Neuron (in vitro differentiated cells): Measurements from ENCODE around the gene BPIFB4.

ENCODE experiments used
- H2AFZ ChIP-seq: one replicate; pipeline ENCODE4 v1.6.1; 2013; ENCODE audit warnings: low read depth, mild to moderate bottlenecking, inconsistent platforms, low read length, moderate library complexity
- H3K27me3 ChIP-seq: one replicate; pipeline ENCODE4 v1.6.1; 2013; ENCODE audit warnings: low read length; ENCODE audit not compliant: insufficient read depth
- H3K36me3 ChIP-seq: one replicate; pipeline ENCODE4 v1.6.1; 2013; ENCODE audit warnings: low read length; ENCODE audit not compliant: insufficient read depth
- H3K4me1 ChIP-seq: one replicate; pipeline ENCODE4 v1.6.1; 2013; ENCODE audit warnings: low read length; ENCODE audit not compliant: insufficient read depth
- H3K4me3 ChIP-seq: 2 replicates; pipeline ENCODE4 v1.5.1; 2013; ENCODE audit warnings: mild to moderate bottlenecking, low read length, moderate library complexity
- H3K9me3 ChIP-seq: one replicate; pipeline ENCODE4 v1.6.1; 2013; ENCODE audit warnings: low read length

BPIFB4 gene

DNA sequence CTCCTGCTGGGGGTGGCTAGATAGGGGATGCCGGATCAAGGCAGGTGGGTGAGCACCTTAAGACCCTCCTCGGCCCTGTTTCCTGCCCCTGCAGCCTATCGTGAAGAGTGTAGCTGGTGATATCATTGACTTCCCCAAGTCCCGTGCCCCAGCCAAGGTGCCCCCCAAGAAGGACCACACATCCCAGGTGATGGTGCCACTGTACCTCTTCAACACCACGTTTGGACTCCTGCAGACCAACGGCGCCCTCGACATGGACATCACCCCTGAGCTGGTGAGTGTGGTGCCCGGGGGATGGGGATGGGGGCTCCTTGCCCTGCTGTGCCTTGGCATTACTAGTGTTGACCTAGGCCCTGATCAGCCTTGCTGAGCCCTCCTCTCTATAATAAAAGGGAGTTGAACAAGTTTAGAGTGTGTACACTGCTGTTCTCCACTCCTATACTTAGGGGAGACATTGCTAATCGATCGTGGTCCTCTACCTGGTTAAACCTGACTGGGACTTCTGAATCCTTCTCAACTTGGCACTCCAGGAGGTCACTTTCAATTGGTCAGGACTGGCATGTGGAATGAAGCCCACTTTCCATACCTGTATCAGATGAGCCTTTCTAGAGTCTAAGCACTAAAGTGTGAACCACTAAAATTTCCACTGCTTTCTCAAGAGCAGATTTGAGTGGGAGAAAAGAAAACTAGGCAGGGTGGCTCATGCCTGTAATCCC is 14.7 kb upstream of the BPIFB4 start:
- H3K9me3 ChIP-seq: no peaks in the 10 kb centered on the region
- peaks cover 11% of the 10 kb centered on the region for H3K4me1 ChIP-seq
- no peak overlapping the region for H2AFZ ChIP-seq
- H3K36me3 ChIP-seq: no peaks in the 10 kb centered on the region
- H3K27me3 ChIP-seq: no peaks in the 10 kb centered on the region
- H3K4me3 ChIP-seq: no peak overlapping the region

DNA sequence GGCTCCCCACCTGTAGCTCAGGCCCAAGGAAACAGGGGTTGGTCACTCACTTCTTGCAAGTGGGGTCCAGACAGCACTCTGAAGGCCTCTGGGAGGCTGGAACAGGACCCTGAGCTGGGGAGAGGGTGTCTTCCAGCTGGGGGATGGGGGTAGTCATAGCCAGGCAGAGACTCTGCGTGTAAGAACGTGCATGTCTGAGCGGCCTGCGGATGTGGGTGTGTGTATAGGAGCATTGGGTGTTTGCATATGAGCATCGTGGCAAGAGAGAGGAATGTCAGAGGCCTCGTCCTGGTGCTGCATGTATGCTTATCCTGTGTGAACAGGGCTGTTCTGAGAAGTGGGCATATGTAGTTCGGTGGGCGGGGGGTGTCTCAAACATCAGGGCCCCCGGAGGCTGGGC is 13.7 kb upstream of the BPIFB4 start:
- Histone ChIP-seq H3K9me3 (no peaks in the 10 kb centered on the region), H3K4me3 (no peak overlapping the region), H3K4me1 (peaks cover 11% of the 10 kb centered on the region), H3K36me3 (no peaks in the 10 kb centered on the region), H3K27me3 (no peaks in the 10 kb centered on the region), H2AFZ (no peak overlapping the region)

DNA sequence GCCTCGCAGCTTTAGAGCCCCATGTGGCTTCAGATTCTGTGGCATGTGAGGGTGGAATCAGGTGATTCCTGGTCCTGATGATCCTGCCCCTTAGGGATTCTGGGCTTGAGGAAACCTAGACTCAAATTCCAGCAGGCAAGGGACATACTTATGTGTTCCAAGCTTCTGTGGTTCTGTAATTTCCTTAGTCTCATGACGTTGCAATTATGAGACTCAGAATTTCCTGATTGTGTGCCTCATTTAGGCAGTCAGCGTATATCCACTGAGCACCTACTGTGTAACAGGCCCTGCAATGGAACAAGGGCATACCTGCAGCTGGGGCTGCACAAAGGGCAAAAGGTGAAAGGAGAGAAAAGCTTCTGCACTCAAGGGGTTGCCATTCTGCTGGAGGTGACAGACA is 11.6 kb upstream of the BPIFB4 start:
- no peak overlapping the region for H3K4me3 ChIP-seq
- H3K36me3 ChIP-seq: no peaks in the 10 kb centered on the region
- H3K27me3 ChIP-seq: no peaks in the 10 kb centered on the region
- no peaks in the 10 kb centered on the region for H3K9me3 ChIP-seq
- no peak overlapping the region for H2AFZ ChIP-seq
- peaks cover 3% of the 10 kb centered on the region for H3K4me1 ChIP-seq

DNA sequence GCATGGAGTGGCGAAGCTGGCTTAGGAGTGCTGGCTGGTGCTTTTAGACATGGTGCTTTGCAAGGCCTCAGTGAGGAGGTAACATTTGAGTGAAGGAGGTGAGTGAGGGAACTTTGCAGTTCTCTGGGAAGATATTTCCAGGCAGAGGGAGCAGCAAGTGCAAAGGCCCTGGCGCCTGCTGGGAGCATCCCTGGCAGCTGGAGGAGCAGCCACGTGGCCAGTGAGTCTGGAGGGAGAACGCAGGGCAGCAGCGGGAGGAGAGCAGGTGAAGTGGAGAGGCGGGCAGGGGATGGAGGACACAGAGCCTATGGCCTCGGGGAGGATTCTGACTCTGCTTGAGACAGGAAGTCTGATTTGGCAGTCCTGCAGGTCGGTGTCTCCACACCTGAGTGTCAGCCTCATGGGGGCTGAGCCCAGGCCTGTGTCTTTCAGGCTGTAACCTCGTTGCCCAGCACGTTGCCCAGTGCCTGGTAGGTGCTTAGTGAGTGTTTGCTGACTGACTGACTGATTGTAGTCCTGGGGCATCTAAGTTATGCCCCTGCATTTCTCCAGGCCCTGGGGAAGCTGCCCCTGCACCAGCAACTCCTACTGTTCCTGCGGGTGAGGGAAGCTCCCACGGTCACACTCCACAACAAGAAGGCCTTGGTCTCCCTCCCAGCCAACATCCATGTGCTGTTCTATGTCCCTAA is 11.0 kb upstream of the BPIFB4 start:
- H3K9me3 ChIP-seq: no peaks in the 10 kb centered on the region
- H3K4me3 ChIP-seq: no peak overlapping the region
- no peaks in the 10 kb centered on the region for H3K27me3 ChIP-seq
- no peak overlapping the region for H2AFZ ChIP-seq
- H3K36me3 ChIP-seq: no peaks in the 10 kb centered on the region
- no peaks in the 10 kb centered on the region for H3K4me1 ChIP-seq

DNA sequence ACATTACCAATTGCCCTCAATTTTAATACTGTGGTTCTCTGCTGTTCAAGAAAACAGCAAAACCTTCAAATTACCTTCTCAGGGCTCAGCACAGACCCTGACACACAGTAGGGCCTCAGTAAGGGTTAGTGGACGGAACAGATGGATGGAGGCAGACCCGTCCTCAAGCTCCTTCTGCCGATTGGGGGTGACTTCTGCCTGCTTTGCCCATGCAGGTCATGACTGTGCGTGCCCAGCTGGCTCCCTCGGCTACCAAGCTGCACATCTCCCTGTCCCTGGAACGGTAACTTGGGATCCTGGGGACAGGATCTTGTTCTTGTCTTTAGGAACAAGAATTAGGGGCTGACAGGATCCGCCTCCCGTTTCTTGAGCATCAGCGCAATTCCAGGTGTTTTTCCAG is 9.8 kb upstream of the BPIFB4 start:
- H2AFZ ChIP-seq: no peak overlapping the region
- H3K27me3 ChIP-seq: no peaks in the 10 kb centered on the region
- H3K36me3 ChIP-seq: no peaks in the 10 kb centered on the region
- no peak overlapping the region for H3K4me3 ChIP-seq
- H3K4me1 ChIP-seq: no peaks in the 10 kb centered on the region
- no peaks in the 10 kb centered on the region for H3K9me3 ChIP-seq

DNA sequence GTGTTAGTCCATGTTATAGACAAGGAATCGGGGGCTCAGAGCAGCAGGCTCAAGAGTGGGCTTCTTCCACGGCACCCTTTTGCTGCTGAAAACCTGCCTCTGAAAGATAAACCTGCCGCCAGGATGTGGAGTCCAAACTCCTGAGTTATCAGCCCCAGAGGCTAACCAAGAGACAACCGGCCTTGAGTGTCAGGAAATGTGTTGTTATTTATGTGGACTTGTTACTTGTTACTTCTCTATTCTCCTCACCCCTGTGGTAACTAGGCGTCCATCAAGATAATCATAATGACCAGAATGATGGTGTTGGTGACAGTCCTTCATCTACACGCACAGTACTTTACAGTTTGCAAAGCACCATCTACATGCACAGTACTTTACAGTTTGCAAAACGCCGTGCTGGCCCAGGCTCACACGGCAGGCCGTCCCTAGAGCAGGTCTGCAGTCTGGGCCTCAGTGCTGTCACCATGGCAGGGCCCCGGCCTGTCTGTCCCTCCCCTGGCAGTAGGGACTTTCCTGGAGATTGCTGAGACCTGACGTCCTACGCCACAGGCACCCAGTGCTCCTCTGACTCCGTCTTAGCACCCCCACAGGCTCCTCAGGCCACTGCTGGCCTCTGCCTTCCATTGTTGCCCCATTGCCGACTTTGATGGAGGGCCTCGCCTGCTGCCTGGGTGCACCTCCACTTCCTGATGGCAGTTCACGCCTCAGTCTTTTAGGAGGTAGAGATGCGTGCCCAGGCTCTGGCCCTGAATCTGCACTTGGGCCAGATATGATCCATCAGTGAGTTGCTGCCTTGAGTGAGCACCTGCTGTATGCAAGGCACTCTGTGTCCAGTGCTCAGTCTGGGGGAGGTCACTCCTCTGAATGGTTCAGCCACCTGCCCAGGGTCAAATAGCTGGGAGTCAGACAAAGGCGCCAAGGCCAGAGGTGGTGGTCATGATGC is 9.1 kb upstream of the BPIFB4 start:
- Histone ChIP-seq H3K27me3 (no peaks in the 10 kb centered on the region), H3K36me3 (no peaks in the 10 kb centered on the region), H3K4me1 (no peaks in the 10 kb centered on the region), H3K9me3 (no peaks in the 10 kb centered on the region), H3K4me3 (no peak overlapping the region), H2AFZ (no peak overlapping the region)

DNA sequence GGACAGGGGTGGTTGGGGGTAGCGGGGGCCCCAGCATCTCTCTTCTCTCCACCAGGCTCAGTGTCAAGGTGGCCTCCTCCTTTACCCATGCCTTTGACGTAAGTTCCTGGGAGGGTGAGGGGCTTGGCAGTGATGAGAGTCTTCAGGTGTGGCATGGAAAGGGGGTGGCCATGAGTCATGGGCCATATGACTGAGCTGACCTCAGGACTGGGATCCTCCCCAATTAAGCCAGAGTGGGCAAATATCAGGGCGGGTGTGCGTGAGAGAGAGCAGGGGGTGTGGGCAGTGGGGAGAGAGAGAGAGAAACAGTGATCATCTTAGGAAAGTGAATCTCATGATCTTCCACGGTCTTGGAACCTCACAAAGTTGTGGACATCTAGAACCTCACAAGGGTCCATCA is 8.2 kb upstream of the BPIFB4 start:
- Histone ChIP-seq H3K36me3 (no peaks in the 10 kb centered on the region), H3K27me3 (no peaks in the 10 kb centered on the region), H2AFZ (no peak overlapping the region), H3K4me1 (no peaks in the 10 kb centered on the region), H3K4me3 (no peak overlapping the region), H3K9me3 (no peaks in the 10 kb centered on the region)

DNA sequence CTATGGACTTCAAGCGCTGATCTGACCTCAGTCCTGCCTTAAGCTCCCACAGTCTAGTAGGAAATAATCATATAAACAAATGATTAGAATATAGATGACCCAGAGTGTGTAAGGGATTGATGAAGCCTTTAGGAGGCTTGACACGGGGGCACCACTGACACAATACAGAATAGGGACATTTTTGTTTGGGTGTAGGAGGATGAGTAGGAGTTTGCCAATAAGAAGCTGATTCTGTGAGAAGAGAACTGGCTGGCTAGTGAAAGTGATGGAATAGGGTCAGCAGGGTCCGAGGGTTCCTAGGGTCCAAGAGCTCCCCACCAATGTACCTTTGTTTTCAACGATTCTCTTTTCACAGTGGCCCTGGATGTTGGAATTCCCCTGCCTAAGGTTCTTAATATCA is 7.1 kb upstream of the BPIFB4 start:
- Histone ChIP-seq H3K36me3 (no peaks in the 10 kb centered on the region), H2AFZ (no peak overlapping the region), H3K4me3 (no peak overlapping the region), H3K4me1 (no peaks in the 10 kb centered on the region), H3K9me3 (no peaks in the 10 kb centered on the region), H3K27me3 (no peaks in the 10 kb centered on the region)

DNA sequence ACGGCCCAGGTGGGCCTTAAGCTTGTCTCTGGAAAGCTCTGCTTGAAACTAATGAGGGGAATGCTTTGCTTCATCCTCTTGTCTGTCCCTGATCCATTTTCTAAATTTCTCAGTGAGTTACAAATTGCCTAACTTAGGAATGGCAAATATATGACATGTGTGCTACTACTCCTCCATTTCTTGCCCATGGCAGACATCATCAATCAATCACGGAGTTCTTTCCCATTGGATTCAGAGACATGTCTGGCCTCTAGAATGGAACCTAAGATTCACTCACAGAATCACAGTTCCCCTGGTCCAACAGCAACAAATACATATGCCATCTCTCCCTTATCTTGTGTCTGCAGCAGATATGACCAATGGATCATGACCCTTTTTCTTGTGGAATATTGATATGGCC is 6.6 kb upstream of the BPIFB4 start:
- Histone ChIP-seq H3K27me3 (no peaks in the 10 kb centered on the region), H3K4me3 (no peak overlapping the region), H3K9me3 (no peaks in the 10 kb centered on the region), H3K4me1 (no peaks in the 10 kb centered on the region), H3K36me3 (no peaks in the 10 kb centered on the region), H2AFZ (no peak overlapping the region)

DNA sequence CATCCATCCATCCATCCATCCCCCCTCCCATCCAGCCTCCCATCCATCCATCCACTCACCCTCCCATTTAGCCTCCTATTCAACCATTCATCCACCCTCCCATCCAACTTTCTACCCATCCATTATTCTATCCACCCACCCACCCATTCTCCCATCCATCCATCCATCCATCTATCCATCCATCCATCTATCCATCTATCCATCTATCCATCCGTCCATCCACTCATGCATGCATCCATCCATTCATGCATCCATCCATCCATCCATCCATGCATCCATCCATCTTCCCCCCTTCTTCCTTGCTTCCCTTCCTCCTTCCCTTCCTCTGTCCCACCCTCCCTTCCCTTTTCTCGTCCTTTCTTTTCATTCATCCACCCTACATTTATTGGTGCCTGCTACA is 4.8 kb upstream of the BPIFB4 start:
- H3K9me3 ChIP-seq: no peaks in the 10 kb centered on the region
- no peaks in the 10 kb centered on the region for H3K36me3 ChIP-seq
- no peaks in the 10 kb centered on the region for H3K4me1 ChIP-seq
- no peak overlapping the region for H3K4me3 ChIP-seq
- no peaks in the 10 kb centered on the region for H3K27me3 ChIP-seq
- H2AFZ ChIP-seq: no peak overlapping the region

DNA sequence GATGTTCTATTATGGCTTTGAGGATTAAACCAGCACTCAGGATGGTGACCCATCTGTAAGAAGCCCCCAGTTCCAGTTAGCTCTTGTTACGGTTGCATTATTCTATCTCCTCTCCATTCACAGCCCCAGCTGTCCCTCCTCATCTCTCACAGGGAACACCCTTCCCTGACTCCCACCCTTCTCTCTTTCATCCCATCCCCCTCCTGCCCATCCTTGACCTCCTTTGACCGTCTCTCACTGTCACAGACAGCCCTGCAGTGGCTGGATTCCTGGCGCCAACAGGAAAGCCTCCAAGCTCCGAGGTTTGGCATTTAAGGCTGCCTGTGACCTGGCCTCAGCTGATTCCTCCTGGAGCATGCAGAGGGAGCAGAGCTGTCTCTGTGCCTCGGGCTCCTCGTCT is 4.2 kb upstream of the BPIFB4 start:
- H2AFZ ChIP-seq: no peak overlapping the region
- H3K4me1 ChIP-seq: no peaks in the 10 kb centered on the region
- no peaks in the 10 kb centered on the region for H3K36me3 ChIP-seq
- no peaks in the 10 kb centered on the region for H3K9me3 ChIP-seq
- no peak overlapping the region for H3K4me3 ChIP-seq
- no peaks in the 10 kb centered on the region for H3K27me3 ChIP-seq

DNA sequence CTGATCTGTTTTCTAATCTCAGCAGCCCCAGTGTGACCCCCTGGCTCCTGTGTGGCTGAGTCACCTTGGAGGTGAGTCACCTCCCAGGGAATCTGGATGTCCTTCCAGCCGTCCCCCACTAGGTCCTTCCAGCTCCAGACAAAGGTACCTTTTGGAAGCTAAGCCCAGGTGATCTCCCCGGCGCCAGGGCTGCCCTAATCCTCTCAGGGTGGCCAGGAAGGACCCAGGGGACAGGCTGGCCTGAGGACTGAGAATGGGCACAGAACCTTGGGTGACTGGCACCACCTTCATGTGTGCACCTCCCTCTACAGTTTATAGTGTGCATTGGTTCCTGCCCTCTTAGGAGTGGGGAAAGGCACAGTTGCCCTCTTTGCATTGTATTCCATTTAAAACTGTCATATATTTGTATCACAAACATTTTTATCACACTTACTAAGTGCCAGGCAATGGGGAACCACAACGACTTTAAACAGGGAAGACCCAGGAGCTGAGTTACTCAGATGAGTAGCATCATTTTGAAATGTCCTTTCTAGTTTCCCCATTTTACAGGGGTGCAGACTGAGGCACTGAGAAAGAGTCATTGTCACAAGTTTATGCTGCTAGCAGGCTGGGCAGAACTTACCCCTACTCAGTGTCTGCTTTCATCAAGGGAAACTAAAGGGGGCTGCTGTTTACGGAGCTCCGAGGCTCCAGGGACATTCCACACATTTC is 2.6 kb upstream of the BPIFB4 start:
- H3K4me3 ChIP-seq: no peak overlapping the region
- H3K27me3 ChIP-seq: no peaks in the 10 kb centered on the region
- no peaks in the 10 kb centered on the region for H3K4me1 ChIP-seq
- no peaks in the 10 kb centered on the region for H3K9me3 ChIP-seq
- H2AFZ ChIP-seq: no peak overlapping the region
- H3K36me3 ChIP-seq: no peaks in the 10 kb centered on the region
